ENCODE measurements around the gene BEX2. TPM values are rescaled to one million over a fixed set of nuclear protein-coding genes. Genes with fewer than 3 reads are reported as not detected.
"Not testable (repeated sequence)": the region's sequence is repeated elsewhere in the genome, so short reads cannot be mapped to it uniquely, and the experiment has no call there.

Gene BEX2
- total RNA-seq, 2 experiments from 2014 or later: 11.3 to 12.1 TPM

GRCh38 chrX:103311399-103311780, 600 bp upstream of the BEX2 start:
- DNase-seq: no peak
- H3K27me3 Mint-ChIP-seq: no peaks in the 10 kb centered on the region
- ChIA-PET CTCF (no interaction called here), POLR2A (no interaction called here)
- H3K36me3 Mint-ChIP-seq: no peaks in the 10 kb centered on the region
- no peak overlapping the region for H3K27ac Mint-ChIP-seq
- intact Hi-C loops (cut with micrococcal nuclease): loop anchor here (2.0 to 10.0 kb wide), 3 partner anchors 57 to 375 kb away; partner anchors contain the start of genes BEX4, MORF4L2 and TCEAL8
- peak overlapping the region; percentile 69 for H3K4me3 Mint-ChIP-seq
- peaks cover 4% of the 10 kb centered on the region for H3K4me1 Mint-ChIP-seq (ENCODE audit: low read depth)
- no peaks in the 10 kb centered on the region for H3K9me3 Mint-ChIP-seq

GRCh38 chrX:103309860-103310554, 783 bp downstream of the BEX2 start:
- Mint-ChIP-seq H3K27ac (no peak overlapping the region), H3K27me3 (no peaks in the 10 kb centered on the region), H3K4me3 (peak overlapping the region; percentile 39), H3K9me3 (no peaks in the 10 kb centered on the region), H3K4me1 (ENCODE audit: low read depth) (peaks cover 5% of the 10 kb centered on the region), H3K36me3 (no peaks in the 10 kb centered on the region)
- peak; percentile 8 for DNase-seq
- POLR2A ChIA-PET: no interaction called here
- CTCF ChIA-PET: no interaction called here
- intact Hi-C loops (cut with micrococcal nuclease): loop anchor here (2.0 to 10.0 kb wide), 3 partner anchors 55 to 377 kb away; partner anchors contain the start of genes BEX4, MORF4L2 and TCEAL8

- H3K4me3 Mint-ChIP-seq; H3K27me3 Mint-ChIP-seq; DNase-seq; CTCF ChIA-PET; H3K9me3 Mint-ChIP-seq; H3K4me1 Mint-ChIP-seq (ENCODE audit: low read depth); H3K36me3 Mint-ChIP-seq; H3K27ac Mint-ChIP-seq; POLR2A ChIA-PET; intact Hi-C loops (cut with micrococcal nuclease): not testable (repeated sequence)
Observed at GRCh38 chrX:103305666-103306065, 5.1 kb downstream of the BEX2 start.

- H3K27ac Mint-ChIP-seq: no peak overlapping the region
- H3K4me1 Mint-ChIP-seq (ENCODE audit: low read depth): peaks cover 5% of the 10 kb centered on the region
- POLR2A ChIA-PET: no interaction called here
- H3K27me3 Mint-ChIP-seq: no peaks in the 10 kb centered on the region
- intact Hi-C loops (cut with micrococcal nuclease): no loop called here
- no peak for DNase-seq
- H3K9me3 Mint-ChIP-seq: no peaks in the 10 kb centered on the region
- no peak overlapping the region for H3K4me3 Mint-ChIP-seq
- H3K36me3 Mint-ChIP-seq: no peaks in the 10 kb centered on the region
- CTCF ChIA-PET: no interaction called here
Observed at GRCh38 chrX:103304705-103305104, 6.1 kb downstream of the BEX2 start.

- Mint-ChIP-seq H3K36me3 (no peaks in the 10 kb centered on the region), H3K27me3 (no peaks in the 10 kb centered on the region), H3K4me1 (ENCODE audit: low read depth) (no peaks in the 10 kb centered on the region), H3K9me3 (peaks cover 4% of the 10 kb centered on the region), H3K4me3 (no peak overlapping the region), H3K27ac (no peak overlapping the region)
- intact Hi-C loops (cut with micrococcal nuclease): no loop called here
- ChIA-PET POLR2A (no interaction called here), CTCF (no interaction called here)
- no peak for DNase-seq
Observed at GRCh38 chrX:103293118-103293517, 17.7 kb downstream of the BEX2 start.

- Mint-ChIP-seq H3K4me3 (no peak overlapping the region), H3K9me3 (no peaks in the 10 kb centered on the region), H3K36me3 (no peaks in the 10 kb centered on the region), H3K4me1 (ENCODE audit: low read depth) (peaks cover 6% of the 10 kb centered on the region), H3K27me3 (peaks cover 23% of the 10 kb centered on the region), H3K27ac (no peak overlapping the region)
- ChIA-PET CTCF (no interaction called here), POLR2A (no interaction called here)
- intact Hi-C loops (cut with micrococcal nuclease): no loop called here
- no peak for DNase-seq
Observed at GRCh38 chrX:103279624-103280023, 31.2 kb downstream of the BEX2 start.

- DNase-seq: no peak
- Mint-ChIP-seq H3K36me3 (no peaks in the 10 kb centered on the region), H3K27me3 (peaks cover 28% of the 10 kb centered on the region), H3K27ac (no peak within 1 kb of the TSS), H3K9me3 (no peaks in the 10 kb centered on the region), H3K4me3 (peak within 1 kb of the TSS; percentile 20), H3K4me1 (ENCODE audit: low read depth) (peaks cover 6% of the 10 kb centered on the region)
- POLR2A ChIA-PET: no interaction called here
- intact Hi-C loops (cut with micrococcal nuclease): no loop called here
- CTCF ChIA-PET: no interaction called here
Observed at GRCh38 chrX:103276581-103277002, 34.2 kb downstream of the BEX2 start, which contains the start of gene TCEAL5. Gene TCEAL5, minus strand, starts transcription at chrX:103276750. Its CDS starts 2,187 bp downstream, at chrX:103274563.

GRCh38 chrX:103275947-103276567, 34.7 kb downstream of the BEX2 start:
- ChIA-PET CTCF (no interaction called here), POLR2A (no interaction called here)
- Mint-ChIP-seq H3K9me3 (no peaks in the 10 kb centered on the region), H3K4me3 (peak overlapping the region; percentile 20), H3K36me3 (no peaks in the 10 kb centered on the region), H3K4me1 (ENCODE audit: low read depth) (peaks cover 6% of the 10 kb centered on the region), H3K27me3 (peaks cover 28% of the 10 kb centered on the region), H3K27ac (no peak overlapping the region)
- no peak for DNase-seq
- intact Hi-C loops (cut with micrococcal nuclease): no loop called here

GRCh38 chrX:103274284-103274683, 36.5 kb downstream of the BEX2 start:
- DNase-seq: no peak

More at GRCh38 chrX:103274284-103274683, 36.5 kb downstream of the BEX2 start:
- H3K27ac Mint-ChIP-seq: no peak overlapping the region
- POLR2A ChIA-PET: no interaction called here
- CTCF ChIA-PET: no interaction called here
- no peaks in the 10 kb centered on the region for H3K9me3 Mint-ChIP-seq
- no peak overlapping the region for H3K4me3 Mint-ChIP-seq
- intact Hi-C loops (cut with micrococcal nuclease): no loop called here
- H3K36me3 Mint-ChIP-seq: no peaks in the 10 kb centered on the region
- peaks cover 24% of the 10 kb centered on the region for H3K27me3 Mint-ChIP-seq
- H3K4me1 Mint-ChIP-seq (ENCODE audit: low read depth): peaks cover 6% of the 10 kb centered on the region

Other genes with a start within 250 kb of the BEX2 start
- gene BEX1, start 246.8 kb downstream of the BEX2 start, total RNA-seq: under 1 TPM; 0.45 to 0.48 TPM
- not detected for gene NXF3, start 217.8 kb downstream of the BEX2 start, total RNA-seq
- 10 to 100 TPM in 1 of 2 experiments, 1 to 10 TPM in 1; 8.0 to 11.5 TPM for gene BEX4, start 95.9 kb downstream of the BEX2 start, total RNA-seq
- gene TCEAL8, start 55.8 kb downstream of the BEX2 start, total RNA-seq: 10 to 100 TPM; 37.8 to 38.5 TPM
- gene TCEAL5, start 34.2 kb downstream of the BEX2 start, total RNA-seq: not detected
- not detected for gene TCEAL7, start 19.2 kb upstream of the BEX2 start, total RNA-seq
- gene TCEAL9, start 45.5 kb upstream of the BEX2 start, total RNA-seq: 1 to 10 TPM; 2.3 to 2.6 TPM
- gene BEX3, start 65.5 kb upstream of the BEX2 start, total RNA-seq: 10 to 100 TPM; 24.5 to 26.6 TPM
- under 1 TPM in 1 of 2 experiments, not detected in 1; 0.10 TPM for gene RAB40A, start 208.5 kb upstream of the BEX2 start, total RNA-seq